ENCODE data around the gene BRINP3. TPM values are rescaled to one million over a fixed set of nuclear protein-coding genes. Genes with fewer than 3 reads are reported as not detected.
"Not testable (repeated sequence)": the region's sequence is repeated elsewhere in the genome, so short reads cannot be mapped to it uniquely, and the experiment has no call there.

Gene BRINP3
- not detected in 2 replicates for total RNA-seq

GRCh38 chr1:190477762-190478148 is at the start of gene BRINP3:
Gene BRINP3 (minus strand): TSS chr1:190477864.
- no peak for ATAC-seq (ENCODE audit: low read depth)
- no peak for DNase-seq
- Mint-ChIP-seq H3K4me1 (peaks cover 10% of the 10 kb centered on the region), H3K27ac (no peak within 1 kb of the TSS), H3K4me3 (no peak within 1 kb of the TSS), H3K27me3 (peaks cover 18% of the 10 kb centered on the region), H3K36me3 (ENCODE audit: low read depth) (no peaks in the 10 kb centered on the region), H3K9me3 (no peaks in the 10 kb centered on the region)
- CTCF ChIA-PET, result no interaction called here
- POLR2A ChIA-PET, result no interaction called here
- TF ChIP-seq, protein P1, sequence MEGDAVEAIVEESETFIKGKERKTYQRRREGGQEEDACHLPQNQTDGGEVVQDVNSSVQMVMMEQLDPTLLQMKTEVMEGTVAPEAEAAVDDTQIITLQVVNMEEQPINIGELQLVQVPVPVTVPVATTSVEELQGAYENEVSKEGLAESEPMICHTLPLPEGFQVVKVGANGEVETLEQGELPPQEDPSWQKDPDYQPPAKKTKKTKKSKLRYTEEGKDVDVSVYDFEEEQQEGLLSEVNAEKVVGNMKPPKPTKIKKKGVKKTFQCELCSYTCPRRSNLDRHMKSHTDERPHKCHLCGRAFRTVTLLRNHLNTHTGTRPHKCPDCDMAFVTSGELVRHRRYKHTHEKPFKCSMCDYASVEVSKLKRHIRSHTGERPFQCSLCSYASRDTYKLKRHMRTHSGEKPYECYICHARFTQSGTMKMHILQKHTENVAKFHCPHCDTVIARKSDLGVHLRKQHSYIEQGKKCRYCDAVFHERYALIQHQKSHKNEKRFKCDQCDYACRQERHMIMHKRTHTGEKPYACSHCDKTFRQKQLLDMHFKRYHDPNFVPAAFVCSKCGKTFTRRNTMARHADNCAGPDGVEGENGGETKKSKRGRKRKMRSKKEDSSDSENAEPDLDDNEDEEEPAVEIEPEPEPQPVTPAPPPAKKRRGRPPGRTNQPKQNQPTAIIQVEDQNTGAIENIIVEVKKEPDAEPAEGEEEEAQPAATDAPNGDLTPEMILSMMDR (IDR thresholded peaks at IDR 0.05), result no peak
- intact Hi-C loops (cut with micrococcal nuclease), result no loop called here

GRCh38 chr1:190511554-190511953 is 33.9 kb upstream of the BRINP3 start:
- TF ChIP-seq, protein P1 (IDR thresholded peaks at IDR 0.05), result no peak
- no peaks in the 10 kb centered on the region for H3K27me3 Mint-ChIP-seq
- H3K27ac Mint-ChIP-seq, result no peak overlapping the region
- no peak overlapping the region for H3K4me3 Mint-ChIP-seq
- CTCF ChIA-PET, result no interaction called here
- POLR2A ChIA-PET, result no interaction called here
- ATAC-seq (ENCODE audit: low read depth) (no peak), DNase-seq (no peak)
- intact Hi-C loops (cut with micrococcal nuclease), result no loop called here
- H3K9me3 Mint-ChIP-seq, result no peaks in the 10 kb centered on the region
- no peaks in the 10 kb centered on the region for H3K4me1 Mint-ChIP-seq
- no peaks in the 10 kb centered on the region for H3K36me3 Mint-ChIP-seq (ENCODE audit: low read depth)

GRCh38 chr1:190507357-190507756 is 29.7 kb upstream of the BRINP3 start:
- Mint-ChIP-seq H3K4me3 (no peak overlapping the region), H3K4me1 (no peaks in the 10 kb centered on the region), H3K9me3 (peaks cover 4% of the 10 kb centered on the region), H3K27me3 (no peaks in the 10 kb centered on the region), H3K27ac (no peak overlapping the region), H3K36me3 (ENCODE audit: low read depth) (no peaks in the 10 kb centered on the region)
- ChIA-PET POLR2A (no interaction called here), CTCF (no interaction called here)
- intact Hi-C loops (cut with micrococcal nuclease), result no loop called here
- TF ChIP-seq, protein P1 (IDR thresholded peaks at IDR 0.05), result no peak
- DNase-seq, result no peak
- no peak for ATAC-seq (ENCODE audit: low read depth)

DNA sequence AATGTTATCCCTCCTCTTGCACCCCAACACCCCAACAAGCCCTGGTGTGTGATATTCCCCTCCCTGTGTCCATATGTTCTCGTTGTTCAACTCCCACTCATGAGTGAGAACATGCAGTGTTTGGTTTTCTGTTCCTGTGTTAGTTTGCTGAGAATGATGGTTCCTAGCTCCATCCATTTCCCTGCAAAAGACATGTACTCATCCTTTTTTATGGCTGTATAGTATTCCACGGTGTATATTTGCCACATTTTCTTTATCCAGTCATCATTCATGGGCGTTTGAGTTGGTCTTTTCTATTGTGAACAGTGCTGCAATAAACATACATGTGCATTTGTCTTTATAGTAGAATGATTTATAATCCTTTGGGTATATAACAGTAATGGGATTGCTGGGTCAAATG is 26.9 kb upstream of the BRINP3 start:
- CTCF ChIA-PET; H3K36me3 Mint-ChIP-seq (ENCODE audit: low read depth); H3K27ac Mint-ChIP-seq; ATAC-seq (ENCODE audit: low read depth); POLR2A ChIA-PET; intact Hi-C loops (cut with micrococcal nuclease); H3K4me3 Mint-ChIP-seq; H3K27me3 Mint-ChIP-seq; H3K4me1 Mint-ChIP-seq; DNase-seq; H3K9me3 Mint-ChIP-seq: not testable (repeated sequence)

DNA sequence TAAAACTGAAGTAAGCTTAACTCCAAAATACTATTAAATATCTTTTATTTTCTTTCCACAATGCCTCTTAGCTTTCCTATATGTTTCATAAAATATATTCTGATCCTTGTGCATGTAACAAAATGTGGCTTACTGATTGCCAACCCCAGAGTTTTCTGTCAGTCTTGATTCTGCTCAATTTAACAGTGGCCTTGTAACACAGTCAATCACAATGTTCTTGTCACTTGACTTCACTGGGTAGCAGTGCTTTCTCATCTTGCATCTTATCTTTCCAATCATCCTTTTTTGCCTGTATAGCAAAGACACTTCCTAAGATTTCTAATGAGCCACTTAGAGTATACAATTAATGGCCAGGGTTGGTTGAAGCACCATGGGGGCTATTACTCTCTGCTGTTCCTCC is 19.9 kb upstream of the BRINP3 start:
- Mint-ChIP-seq H3K36me3 (ENCODE audit: low read depth) (no peaks in the 10 kb centered on the region), H3K9me3 (peaks cover 5% of the 10 kb centered on the region), H3K27ac (no peak overlapping the region), H3K4me1 (no peaks in the 10 kb centered on the region), H3K27me3 (no peaks in the 10 kb centered on the region), H3K4me3 (no peak overlapping the region)
- CTCF ChIA-PET, result no interaction called here
- TF ChIP-seq, protein P1 (IDR thresholded peaks at IDR 0.05), result no peak
- intact Hi-C loops (cut with micrococcal nuclease), result no loop called here
- POLR2A ChIA-PET, result no interaction called here
- DNase-seq (no peak), ATAC-seq (ENCODE audit: low read depth) (no peak)

GRCh38 chr1:190494451-190494850 is 16.8 kb upstream of the BRINP3 start:
- DNase-seq (no peak), ATAC-seq (ENCODE audit: low read depth) (no peak)
- CTCF ChIA-PET, result no interaction called here
- Mint-ChIP-seq H3K4me1 (no peaks in the 10 kb centered on the region), H3K4me3 (no peak overlapping the region), H3K9me3 (peaks cover 5% of the 10 kb centered on the region), H3K27me3 (no peaks in the 10 kb centered on the region), H3K27ac (no peak overlapping the region), H3K36me3 (ENCODE audit: low read depth) (no peaks in the 10 kb centered on the region)
- intact Hi-C loops (cut with micrococcal nuclease), result no loop called here
- POLR2A ChIA-PET, result no interaction called here
- TF ChIP-seq, protein P1 (IDR thresholded peaks at IDR 0.05), result no peak
